Glomerular visceral epithelial cell (primary cell): ENCODE results near the gene FEM1C.

Source experiments
- DNase-seq: peaks from one replicate; pipeline ENCODE4 v3.0.0-alpha.2; 2016; ENCODE audit errors: extremely low spot score

FEM1C gene

DNA sequence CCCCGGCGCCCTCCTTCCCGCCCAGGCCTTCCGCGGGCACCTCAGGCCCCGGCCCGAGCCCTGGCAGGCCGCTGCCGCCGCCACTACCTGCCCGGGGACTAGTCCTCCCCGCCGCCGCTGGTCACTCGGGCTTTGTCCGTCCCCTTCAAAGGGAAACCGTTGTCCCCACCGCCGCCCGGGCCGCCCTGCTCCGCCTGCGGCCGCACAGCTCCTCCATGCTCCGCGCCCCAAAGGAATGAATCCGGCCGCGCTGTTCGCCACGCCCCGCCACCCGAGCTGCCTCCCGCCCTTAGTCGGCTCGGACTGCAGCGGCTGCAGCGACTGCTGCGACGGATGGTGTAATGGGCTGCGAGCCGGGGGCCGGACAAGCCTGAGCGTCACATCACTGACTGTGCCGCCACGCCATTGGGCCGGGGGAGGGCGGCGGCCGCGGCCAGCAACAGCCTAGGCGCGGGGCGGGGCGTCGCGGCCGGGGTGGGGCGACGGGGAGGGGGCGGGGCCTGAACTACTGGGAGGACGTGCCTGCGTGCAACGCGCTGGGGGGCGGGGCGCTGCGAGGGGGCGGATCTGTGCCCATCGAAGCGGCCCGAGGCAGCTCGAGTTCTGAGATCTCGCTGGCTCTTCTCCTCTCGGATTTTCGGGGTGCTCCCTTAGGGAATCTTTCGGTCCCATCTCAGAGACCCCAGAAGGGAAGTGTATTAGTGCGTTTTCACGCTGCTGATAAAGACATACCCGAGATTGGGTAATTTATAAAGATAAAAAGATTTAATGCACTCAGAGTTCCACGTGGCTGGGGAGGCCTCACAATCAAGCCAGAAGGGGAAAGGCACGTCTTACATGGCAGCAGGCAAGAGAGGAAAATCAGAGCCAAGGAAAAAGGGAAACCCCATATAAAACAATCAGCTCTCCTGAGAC is at the start of gene FEM1C:
Gene FEM1C, minus strand, starts transcription at position 340 of the 915 bp plus-strand sequence. CDS start 1,282 bp downstream, outside the sequence.
- DNase-seq: peak; percentile 99

DNA sequence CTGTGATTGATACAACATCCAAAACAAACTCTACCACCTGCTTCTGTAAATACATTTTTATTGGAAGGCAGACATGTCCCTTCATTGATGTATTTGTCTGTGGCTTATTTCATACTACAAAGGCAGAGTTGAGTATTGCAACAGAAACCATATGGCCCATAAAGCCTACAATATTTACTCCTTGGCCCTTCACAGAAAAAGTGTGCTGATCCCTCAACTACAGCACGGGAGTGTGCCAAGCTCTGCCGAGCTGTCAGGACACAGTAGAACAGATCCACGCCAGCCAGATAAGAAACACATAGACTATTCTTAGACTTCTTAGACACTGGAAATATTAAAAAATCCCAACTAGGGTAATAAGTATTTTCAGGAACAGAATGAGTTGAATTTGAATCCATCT is 44.5 kb upstream of the FEM1C start:
- DNase-seq: no peak

- no peak for DNase-seq
Observed at GRCh38 chr5:115588640-115589039, 44.1 kb upstream of the FEM1C start.

- DNase-seq: peak; percentile 25
Observed at GRCh38 chr5:115586525-115587146, 42.1 kb upstream of the FEM1C start.

- DNase-seq: no peak
Observed at GRCh38 chr5:115585265-115585664, 40.7 kb upstream of the FEM1C start.

DNA sequence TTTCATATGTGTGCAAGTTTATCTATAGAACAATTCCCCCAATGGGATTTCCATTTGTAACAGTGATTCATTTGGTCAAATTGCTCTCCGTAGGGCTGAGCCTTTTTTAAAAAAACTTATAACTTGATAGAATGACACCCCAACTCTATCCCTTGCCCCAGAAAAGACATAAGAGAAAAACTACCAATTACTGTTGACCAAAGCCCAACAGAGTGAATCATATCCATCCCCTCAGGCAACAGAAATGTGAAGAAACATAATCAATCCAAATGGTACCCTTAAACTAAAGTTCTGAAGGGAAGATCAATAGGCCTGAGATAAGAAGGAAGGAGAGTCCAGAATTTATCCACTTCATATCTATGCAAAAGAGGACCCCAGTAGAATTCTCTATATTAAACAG is 39.9 kb upstream of the FEM1C start:
- DNase-seq: no peak

DNA sequence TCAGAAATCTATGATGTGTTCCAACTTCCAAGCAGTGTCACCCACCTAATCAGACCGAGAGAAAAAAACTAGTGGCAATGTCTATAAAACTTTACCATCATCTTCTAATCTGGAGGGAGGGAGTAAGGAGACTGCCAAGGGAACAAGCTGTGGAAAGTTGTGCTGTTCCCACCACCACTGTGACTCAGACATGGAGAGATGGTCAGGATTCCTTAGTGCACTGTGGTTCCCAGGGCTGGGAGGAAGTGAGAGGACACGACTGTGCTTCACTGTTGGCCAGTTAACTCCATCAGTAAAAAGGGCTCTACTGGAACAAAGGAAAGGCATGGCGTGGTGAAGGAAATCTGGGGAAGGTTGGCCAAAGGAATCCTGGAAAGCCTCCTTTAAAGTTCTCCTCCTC is 38.9 kb upstream of the FEM1C start:
- DNase-seq: peak; percentile 85

DNA sequence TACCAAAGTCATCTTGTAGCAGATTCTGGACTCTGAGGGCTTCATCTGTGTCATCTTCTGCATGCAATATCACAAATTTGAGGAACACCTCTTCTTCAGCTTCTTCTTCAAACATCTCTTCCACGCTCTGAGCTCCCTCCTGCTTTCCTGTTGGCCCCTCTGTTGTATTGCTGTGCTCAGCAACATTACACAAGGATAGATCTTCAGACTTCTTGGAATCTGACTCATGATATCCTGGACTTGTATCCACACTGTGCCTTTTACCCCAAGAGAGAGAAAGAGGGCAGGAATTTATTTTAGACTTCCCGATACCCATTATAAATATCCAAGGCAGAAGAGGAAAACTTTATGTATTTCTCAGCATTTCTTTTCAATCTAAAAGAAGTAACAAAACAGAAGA is 36.4 kb upstream of the FEM1C start:
- DNase-seq: no peak

DNA sequence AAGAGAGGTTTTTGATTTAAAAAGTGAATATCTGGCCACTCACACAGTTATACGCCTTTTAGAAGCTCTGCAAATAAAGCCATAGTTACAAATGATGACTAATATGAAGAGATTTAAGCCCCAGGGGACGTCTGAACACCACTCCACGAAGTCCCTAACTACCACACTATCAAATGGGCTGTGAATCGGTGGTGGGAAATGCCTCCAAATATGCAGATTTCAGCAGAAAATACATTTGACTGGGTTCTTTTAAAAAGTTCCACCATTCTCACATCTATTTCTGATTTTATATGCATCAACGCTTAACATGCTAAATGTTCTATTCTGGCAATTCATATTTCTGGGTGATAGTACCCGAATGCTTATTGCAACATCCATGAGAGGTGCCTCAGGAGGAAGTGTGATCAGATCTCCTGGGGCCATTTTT is 35.2 kb upstream of the FEM1C start:
- no peak for DNase-seq

- DNase-seq: no peak
Observed at GRCh38 chr5:115579216-115579615, 34.6 kb upstream of the FEM1C start.

- no peak for DNase-seq
Observed at GRCh38 chr5:115578657-115579056, 34.1 kb upstream of the FEM1C start.

GRCh38 chr5:115577741-115578140 is 33.2 kb upstream of the FEM1C start:
- no peak for DNase-seq

GRCh38 chr5:115577329-115577728 is 32.8 kb upstream of the FEM1C start:
- no peak for DNase-seq

GRCh38 chr5:115575167-115576070 is 30.8 kb upstream of the FEM1C start:
- DNase-seq: peak; percentile 50

GRCh38 chr5:115573133-115573532 is 28.6 kb upstream of the FEM1C start:
- peak; percentile 62 for DNase-seq

DNA sequence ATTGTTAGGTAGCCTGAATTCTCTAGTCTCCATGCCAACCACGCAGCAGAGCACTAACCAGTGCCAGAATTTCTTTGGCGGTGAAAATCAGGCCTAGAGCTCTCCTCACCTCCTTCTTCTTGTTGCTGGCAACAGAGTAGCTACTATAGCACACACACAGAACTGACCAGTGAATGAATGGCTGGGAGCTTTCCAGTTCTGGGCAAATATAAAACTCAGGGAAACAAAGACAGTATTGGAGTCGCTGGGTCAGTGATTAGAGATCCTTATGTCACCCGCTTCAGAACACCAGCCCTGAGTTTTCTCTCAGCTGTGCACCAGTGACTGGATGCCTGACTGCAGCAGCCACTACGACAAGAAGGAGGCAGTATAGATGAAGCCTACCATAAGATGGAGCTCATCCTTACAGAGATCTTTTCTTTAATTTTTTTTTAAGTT is 26.9 kb upstream of the FEM1C start:
- DNase-seq: no peak

DNA sequence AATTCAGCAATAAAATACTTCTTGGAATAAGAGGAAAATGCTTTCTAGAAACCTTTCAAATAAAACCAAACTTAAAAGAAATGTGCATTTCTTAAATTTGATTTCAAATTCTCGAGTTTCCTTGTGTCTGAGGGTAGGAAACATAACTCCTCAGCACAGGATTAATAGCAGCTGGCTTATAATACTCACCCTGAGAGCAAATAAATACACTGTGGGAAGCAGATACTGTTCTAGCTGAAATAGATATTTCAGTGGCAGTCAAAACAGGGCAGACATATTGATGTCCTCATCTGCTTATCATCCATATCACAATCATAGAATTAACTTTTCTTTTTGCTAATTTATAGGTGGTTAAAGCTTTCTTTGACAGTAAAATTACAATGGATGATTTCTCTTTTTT is 24.1 kb upstream of the FEM1C start:
- DNase-seq: no peak

DNA sequence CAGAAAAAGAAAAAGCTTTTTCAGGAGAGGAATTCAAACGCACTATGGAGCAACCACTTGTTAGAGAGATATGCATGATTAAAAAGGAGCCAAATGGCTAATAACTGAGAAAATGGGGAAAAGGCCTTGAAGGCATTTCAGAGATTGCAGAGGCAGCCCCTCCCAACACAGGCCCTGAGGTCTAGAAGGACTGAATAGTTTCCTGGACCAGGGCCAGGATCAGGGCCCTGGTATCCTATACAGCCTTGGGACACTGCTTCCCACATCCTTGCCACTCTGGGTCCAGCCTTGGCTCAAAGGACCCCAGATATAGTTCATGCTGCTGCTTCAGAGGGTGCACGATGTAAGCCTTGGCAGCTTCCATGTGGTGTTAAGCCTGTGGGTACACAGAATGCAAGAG is 20.7 kb upstream of the FEM1C start:
- no peak for DNase-seq

GRCh38 chr5:115561176-115561575 is 16.6 kb upstream of the FEM1C start:
- no peak for DNase-seq

DNA sequence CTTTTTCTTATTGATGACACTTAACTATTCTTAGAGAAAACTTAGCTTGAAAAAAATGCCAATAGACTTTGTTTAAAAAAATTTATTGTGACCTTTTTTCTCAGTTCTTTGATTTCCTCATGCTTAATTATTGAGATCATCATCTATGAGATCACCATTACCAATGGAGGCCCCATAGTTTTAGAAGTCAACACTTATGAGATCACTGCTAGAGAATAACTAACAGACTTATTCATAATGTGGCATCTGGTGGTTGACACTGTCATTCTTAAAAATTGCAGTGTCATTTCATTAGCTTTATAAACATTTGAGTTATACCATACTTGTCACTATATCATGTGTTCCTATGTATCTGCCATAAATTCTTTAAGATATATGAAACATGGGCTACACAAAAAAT is 14.9 kb upstream of the FEM1C start:
- peak; percentile 68 for DNase-seq

DNA sequence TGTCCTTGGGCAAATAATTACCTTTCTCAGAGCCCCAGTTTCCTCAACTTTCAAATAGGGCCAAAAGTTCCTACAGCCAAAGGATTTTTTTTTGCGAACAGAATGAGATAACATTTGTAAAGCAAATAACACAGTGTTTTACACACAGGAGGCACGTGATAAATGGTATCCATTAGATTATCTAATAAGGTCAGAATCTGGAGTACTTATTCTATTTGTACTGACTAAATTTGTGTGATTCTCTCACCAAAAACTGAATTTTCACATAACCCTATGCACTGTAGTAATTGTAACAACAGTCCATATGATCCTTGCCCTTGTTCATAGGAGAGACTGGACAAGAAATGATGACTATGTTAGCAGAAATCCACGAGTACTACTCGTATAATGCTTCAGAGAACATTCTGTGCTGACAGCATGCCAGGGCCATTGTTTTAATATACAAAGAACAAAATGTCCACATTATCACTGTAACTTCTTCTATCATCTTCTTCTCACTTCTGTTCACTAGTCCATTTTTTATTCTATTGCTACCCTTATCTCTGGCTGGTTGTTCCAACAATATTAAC is 13.9 kb upstream of the FEM1C start:
- no peak for DNase-seq
